Hematopoietic multipotent progenitor cell treated with erythropoietin and hydrocortisone succinate and interleukin-3 and kit ligand, for 15 days (in vitro differentiated cells): Measurements from ENCODE around the gene ACSS2.

Experiments used
- DNase-seq: peaks from one replicate; pipeline ENCODE4 v3.0.0-alpha.2; 2015; ENCODE audit warnings: low spot score

The ACSS2 gene, protein sequence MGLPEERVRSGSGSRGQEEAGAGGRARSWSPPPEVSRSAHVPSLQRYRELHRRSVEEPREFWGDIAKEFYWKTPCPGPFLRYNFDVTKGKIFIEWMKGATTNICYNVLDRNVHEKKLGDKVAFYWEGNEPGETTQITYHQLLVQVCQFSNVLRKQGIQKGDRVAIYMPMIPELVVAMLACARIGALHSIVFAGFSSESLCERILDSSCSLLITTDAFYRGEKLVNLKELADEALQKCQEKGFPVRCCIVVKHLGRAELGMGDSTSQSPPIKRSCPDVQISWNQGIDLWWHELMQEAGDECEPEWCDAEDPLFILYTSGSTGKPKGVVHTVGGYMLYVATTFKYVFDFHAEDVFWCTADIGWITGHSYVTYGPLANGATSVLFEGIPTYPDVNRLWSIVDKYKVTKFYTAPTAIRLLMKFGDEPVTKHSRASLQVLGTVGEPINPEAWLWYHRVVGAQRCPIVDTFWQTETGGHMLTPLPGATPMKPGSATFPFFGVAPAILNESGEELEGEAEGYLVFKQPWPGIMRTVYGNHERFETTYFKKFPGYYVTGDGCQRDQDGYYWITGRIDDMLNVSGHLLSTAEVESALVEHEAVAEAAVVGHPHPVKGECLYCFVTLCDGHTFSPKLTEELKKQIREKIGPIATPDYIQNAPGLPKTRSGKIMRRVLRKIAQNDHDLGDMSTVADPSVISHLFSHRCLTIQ

DNA sequence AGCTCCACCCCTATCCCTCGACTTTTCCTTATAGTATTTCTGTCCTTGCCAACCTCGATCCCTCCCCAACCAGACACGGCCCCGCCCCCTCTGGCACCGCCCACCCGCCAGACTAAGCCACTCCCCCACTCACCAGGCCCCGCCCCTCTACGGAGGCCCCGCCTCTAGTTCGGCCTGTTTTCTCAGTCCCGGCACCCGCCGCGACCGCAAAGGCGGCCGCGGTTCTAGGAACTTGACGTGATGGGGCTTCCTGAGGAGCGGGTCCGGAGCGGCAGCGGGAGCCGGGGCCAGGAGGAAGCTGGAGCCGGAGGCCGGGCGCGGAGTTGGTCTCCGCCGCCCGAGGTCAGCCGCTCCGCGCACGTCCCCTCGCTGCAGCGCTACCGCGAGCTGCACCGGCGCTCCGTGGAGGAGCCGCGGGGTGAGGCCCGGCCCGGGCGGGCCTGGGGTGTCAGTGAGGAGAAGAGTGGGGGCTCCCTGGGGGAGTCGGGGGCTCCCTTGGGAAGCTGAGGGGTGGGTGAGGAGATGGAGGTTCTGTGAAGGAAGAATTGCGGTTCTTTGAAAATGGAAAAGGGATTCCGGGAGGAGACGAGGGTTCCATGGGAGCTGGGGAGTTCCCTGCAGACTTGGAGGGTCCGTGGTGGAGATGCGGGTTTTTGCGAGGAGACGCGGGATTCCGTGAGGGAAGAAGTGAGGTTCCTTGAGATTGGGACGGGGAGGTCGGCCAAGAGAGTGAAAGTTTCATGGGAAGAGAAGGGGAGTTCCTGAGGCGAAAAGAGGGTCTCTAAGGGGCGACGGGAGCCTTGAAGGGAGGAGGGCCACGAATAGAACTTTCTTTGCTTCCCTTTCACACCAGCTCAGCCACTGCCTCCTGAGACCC, at the start of gene ACSS2:
Gene ACSS2, plus strand, starts transcription at position 207 of the 877 bp plus-strand sequence. Its CDS starts 34 bp downstream, at position 241.
- DNase-seq: peak; percentile 96

DNA sequence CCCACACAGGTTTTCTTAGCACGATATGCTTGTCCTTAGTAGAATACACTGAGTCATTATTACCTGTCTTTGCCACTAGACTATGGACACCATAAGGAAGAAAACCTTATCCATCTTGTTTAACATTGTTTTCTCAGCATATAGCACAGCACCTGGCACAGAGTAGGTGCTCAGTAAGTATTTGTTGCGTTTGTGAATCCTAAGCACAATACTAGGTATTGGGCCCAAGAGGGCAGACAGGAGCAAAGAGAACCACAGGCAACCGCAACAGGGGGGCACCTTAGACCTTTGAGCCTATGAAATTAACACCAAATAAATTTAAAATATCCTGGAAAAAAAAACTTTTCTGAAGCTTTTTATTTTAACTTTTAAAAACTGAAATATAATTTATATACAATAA, 47.2 kb upstream of the ACSS2 start:
- no peak for DNase-seq

DNA sequence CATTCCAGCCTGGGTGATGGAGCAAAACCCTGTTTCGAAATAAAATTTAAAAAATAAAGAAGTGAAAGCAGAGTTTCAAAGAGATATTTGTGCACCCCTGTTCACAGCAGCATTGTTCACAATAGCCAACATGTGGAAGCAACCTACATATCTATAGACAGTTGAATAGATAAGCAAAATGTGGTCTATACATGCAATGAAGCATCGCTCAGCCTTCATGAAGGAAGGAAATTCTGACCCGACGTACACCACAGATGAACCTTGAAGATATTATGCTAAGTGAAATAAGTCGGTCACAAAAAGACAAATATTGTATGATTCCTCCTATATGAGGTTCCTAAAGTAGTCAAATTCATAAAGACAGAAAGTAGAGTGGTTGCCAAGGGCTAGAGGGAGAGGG, 44.5 kb upstream of the ACSS2 start:
- DNase-seq: no peak

DNA sequence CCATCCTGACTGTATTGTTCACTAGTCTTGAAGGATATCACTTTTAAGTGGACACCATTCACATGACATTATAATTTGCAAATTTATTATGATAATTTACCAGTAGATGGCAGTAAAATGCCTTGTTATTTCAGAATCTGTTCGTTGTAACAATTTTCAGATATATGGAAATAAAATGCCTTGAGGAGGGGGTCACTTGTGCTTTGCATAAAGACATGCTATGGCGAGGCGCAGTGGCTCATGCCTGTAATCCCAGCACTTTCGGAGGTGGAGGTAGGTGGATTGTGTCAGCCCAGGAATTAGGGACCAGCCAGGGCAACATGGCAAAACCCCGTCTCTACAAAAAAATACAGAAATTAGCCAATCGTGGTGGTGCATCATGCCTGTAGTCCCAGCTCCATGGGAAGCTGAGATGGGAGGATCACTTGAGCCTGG, 41.9 kb upstream of the ACSS2 start:
- peak; percentile 65 for DNase-seq

DNA sequence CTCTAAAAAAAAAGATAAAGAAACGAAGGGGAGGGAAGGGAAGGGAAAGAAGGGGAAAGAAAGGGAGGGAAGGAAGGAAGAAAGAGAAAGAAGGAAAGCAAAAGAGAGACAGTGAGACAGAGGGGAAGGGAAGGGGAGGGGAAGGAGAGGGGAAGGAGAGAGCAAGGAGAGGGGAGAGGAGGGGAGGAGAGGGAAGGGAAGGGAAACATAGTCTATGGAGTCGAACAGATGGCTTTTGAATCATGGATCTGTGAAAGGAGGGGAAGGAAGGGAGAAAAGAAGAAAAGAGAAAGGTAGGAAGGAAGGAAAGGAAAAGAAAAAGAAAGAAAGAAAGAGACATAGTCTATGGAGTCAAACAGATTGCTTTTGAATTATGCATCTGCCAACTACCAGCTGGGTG, 34.3 kb upstream of the ACSS2 start:
- no peak for DNase-seq

DNA sequence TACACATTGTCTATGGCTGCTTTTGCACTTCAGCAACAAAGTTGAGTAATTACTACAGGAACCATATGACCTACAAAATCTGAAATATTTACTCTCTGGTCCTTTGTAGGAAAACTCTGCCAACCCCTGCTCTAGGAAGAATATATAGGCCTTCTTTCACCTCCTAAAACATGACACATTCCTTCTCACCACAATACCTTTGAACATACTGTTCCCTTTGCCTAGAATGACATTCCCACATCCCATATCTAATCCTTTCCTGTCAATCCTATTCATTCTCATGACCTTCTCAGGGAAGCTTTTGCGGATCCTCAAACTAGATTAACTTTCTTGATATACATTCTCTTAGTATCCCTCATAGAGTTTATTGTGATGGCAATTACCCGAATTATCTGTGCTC, 33.0 kb upstream of the ACSS2 start:
- DNase-seq: no peak

DNA sequence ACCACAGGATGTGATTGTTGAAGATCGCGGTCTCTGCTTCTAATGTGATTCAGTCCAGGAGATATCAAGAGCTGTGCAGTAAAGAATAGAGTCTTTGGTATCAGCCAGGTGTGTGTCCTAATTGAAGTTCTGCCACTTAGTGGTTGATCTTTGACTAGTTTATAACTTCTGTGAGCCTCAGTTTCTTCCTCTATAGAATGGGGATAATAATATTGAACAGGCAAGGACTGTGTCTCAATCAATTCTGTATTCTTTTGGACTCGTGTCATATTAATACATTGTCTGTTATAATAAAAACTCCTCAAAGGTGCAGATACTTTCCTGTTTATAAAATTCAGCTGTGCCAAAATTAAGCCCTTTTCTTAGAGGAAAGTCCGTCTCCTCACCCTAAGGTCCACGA, 27.8 kb upstream of the ACSS2 start:
- DNase-seq: no peak

DNA sequence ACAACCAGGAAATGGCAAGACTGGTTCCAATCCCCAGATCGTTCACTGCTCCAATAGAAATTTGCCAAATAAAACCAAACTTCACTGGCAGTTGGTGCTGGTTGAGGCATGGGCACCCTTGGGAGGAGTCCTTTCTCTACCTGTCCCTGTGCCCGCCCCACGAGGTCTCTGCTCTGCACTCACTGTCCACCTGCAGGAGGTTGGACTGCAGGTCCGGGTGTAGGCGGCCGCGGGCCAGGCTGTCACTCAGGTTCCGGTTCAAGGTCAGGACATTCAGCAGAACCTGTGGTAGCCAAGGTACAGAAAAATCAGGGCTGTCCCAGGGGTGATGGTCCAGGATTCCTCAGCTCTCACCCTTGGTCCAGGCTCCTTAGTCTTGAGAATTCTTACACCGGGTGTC, 26.6 kb upstream of the ACSS2 start:
- DNase-seq: no peak

DNA sequence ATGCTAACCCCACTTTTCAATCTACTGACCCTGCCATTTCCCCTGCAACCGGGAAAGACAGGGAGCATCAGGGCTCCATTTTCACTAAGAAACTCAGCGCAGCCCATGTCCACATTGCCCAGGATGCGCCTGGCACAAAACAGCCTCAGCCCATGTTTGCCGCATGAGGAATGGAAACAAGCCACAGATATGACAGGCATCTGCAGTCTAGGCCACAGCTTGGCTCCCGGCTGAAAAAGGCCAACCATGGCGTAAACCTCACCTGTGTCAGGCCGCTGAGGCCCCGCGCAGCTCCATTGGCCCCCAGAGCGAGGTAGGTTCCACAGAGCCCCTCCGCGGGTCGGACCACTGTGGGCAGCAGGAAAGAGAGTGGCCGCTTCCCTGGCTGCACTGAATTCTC, 25.4 kb upstream of the ACSS2 start:
- no peak for DNase-seq

DNA sequence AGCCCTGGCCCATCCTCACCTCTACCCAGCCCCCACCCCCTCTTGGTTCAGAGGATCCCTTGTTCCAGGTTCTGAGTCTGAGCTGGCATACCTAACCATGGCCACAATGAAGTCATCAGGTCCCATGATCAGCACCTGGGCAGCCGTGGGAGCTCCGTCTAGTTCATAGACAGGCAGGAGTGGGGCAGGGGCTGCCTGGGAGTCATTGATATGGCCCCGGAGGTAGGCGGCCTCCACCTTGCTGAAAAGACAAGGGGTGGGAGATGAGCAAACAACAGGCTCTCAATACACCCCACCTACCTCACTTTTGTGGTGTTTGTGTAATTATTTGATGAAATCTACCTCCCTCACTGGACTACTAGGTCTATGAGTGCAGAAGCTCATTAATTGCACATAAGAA, 24.1 kb upstream of the ACSS2 start:
- DNase-seq: no peak

DNA sequence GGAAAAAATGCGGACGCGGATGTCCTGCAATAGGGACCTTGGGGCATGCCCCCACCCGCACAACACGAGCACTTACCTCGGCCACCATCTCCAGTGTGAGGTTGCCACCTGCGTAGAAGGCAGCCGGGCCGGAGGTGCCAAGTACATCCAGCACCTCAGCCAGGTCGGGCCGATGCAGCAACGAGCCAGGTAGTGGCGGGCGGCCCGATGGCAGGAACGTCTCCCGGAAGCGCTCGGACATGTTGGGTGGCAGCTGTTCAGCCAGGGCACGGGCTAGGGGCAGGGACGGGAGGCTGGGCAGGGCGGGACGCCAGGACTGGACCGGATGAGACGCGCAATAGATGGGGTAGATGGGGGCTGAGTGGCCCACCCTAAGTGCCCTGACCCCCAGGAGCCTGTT, 17.0 kb upstream of the ACSS2 start:
- no peak for DNase-seq

DNA sequence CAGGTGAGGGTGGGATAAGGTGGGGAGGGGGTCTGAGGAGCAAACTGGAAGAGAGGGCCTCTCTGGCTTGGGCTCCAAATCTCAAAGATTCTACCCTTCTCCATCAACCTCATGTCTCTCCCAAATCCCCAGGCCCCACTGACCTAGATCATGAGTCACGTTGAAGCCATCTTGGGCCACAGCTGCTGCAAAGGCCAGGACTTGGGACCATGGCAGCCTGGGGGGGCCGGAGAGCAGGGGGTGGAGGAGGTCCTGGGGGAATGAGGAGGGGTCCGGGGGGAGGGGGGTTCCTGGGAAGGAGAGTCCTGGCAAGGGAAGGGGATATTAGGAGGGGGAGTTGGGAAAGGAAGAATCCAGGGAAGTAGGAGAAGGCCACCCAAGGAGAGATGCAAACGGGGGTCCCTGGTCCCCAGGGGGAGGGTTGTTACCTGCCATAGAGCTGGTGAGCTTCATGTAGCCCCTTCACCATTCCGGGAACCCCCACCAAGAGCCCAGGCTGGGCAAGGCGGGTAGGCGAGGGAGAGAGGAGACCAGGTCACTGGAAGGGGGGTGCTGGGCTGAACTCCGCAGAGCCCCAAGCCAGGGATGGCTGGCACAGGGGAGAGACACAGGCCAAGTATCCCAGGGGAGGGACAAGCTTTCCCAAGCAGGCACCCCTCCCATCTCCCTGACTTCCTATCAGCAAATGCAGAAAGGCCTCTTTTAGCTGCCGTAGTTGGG, 16.4 kb upstream of the ACSS2 start:
- DNase-seq: no peak

DNA sequence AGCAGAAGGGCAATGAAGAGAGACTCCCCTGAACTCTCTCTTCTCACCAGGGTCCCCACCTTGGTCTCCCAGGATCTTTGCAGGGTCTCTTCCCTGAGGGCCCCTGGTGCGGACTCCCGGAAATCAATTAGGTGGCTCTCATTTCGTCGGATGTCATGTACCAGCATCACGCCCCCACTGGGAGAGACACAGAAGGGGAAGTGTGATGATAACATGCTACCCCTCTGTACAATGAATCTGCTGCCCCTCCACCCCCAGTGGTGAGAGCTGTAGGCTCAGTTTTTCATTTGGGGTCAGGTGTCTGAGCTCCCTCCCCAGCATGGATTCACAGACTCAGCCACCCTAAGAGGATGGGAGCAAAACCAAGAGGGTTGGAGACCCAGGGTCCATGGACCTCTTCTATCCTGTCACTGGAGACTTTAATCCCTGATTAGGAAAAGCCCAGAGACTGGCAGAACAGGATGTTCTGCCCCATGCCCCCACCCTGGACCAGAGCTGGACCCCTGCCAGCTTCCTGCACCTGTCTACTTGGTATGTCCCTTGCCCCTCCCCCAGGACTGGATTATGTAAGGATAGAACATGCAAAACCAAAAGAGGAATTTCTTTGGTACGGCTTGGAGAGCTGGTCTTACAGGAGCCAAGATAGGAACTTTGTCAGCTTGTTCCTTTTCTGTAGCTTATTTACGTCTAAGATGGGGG, 14.9 kb upstream of the ACSS2 start:
- no peak for DNase-seq

DNA sequence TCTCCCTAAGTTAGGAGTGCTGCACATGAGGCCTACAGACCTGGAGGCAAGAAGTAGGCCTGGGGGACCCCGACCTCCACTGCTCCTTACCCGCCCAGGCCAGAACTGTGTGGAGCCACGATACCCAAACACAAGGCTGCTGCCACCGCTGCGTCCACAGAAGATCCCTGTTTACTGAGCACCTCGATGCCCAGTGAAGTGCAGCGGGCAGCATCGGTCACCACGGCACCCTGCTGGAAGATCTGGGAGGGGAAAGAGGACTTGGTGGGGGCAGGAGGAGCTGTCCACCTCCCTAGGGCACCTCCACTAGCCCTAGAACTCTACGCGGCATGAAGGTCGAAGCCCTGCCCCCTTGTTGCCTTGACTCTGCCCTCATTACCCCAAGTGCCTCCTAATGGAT, 13.7 kb upstream of the ACSS2 start:
- no peak for DNase-seq

DNA sequence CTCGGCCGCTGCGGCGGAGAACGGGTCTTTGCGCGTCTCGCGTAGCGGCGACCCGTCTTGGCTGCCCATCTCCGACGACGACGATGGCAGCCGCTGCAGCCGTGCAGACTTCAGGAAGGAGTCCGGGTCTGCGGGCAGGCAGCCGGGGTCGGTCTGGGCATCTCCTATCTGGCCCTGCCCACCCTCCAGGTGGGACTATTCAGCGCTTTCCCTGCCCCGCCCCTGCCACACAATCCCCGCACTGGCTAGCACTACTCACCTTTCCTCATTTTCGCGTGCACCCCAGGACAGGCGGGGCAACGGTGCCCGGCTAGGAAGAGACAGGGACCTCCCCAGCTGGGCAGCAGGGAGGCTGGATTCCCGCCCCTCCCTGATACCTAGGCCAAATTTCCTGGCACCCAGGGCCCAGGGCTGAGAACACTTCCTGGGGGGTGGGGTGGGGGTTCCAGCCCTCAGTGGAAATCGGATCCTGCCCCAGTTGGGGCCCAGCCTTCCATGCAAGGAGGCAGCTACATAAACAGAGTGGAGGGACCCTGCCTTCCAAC, 12.9 kb upstream of the ACSS2 start:
- no peak for DNase-seq

DNA sequence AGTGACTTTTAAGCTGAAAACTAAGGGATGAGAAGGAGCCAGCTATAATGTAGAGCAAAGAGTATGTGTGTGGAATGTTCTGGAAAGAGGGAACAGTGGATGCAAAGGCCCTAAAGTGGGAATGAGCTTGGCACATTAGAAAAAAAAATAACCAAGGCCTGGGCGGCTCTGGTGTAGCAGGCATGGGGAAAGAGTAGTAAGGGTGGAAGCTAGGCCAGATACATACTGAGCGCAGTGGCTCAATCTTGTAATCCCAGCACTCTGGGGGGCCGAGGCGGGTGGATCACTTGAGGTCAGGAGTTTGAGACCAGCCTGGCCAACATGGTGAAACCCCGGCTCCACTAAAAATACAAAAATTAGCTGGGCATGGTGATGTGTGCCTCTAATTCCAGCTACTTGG, 12.2 kb upstream of the ACSS2 start:
- no peak for DNase-seq

DNA sequence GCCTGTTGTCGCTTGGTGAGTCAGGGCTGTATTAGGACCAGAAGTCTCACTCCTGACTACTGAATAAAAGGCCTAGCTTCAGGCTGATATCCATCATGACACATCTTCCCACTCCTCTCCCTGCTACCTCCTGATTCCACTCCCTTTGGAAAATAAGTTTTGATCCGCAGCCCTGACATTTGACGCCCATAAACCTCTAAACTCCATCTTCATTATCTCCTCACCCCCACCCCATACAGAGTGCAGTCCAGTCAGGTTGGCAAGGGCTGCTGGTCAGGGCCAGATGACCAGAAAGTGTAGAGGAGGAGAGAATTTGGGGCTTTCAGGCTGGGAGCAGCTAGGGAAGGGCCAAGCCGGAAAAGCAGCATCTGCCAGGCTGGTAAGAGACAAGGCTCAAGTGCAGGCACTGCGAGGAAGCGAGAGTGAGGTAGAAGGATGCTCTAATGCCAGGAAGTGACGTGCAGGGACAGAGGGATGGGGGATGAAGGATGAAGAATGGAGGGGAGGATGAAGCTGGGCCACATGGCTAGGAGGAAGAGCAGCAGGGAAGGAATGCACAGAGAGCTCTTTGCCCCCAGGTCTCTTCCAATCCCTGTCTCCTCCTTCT, 5.0 kb upstream of the ACSS2 start:
- no peak for DNase-seq

DNA sequence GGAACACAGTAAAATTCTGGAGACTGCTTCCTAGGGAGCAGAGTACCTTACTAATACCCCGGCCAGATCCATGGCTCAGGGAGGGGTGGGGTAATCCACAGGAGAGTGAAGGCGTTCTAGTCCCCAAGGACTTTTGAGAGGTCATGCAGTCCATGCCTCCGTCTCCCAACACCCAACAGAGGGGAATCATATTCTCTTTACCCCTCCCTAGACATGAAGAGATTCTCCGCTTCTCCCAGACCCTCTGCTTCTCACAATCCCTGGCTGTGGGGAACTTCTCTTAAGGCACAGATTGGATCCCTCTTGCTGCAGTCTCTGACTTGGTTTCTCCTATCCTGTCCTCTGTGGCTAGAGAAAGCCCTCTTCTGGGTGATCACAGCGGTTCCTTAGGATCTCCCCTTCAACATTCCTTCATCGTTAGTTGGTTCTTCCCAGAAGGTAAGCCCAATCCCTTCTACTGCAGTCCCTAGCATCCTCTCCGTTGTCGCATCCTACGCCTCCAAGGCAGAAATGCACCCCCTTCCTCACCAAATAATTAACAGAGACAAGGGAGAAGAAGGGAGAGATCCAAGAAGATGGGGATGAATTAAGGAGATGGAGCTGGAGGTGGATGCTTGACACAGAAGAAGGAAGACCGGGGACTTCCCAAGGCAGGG, 4.3 kb upstream of the ACSS2 start:
- no peak for DNase-seq

DNA sequence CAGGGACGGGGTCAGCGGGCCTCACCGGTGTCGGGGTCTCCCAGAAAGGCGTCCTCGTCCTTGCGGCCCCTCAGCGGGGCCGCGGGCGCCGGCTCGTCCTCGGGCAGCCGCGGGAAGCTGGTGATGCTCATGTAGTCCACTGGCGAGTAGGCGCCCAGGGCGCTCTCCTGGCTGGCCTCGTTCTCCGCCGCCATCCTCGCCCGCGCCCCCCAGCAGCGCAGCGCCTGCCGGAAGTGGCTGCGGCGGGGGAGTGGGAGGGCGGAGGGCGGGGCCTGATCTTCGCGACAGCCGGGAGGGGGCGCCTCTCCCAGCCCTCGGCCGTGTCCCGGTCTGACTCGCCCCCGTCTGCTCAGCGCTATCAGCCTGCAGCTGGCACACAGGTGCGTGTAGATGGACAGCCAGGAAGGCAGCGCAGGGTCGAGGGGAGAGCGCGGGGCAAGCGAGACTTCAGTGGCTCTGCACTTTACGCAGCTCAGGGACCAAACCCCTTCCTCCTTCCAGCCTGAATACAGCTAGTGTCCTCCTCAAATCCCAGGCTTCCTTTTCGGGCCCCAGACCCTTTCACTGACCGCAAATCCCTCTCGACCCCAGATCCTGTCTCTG, 3.7 kb upstream of the ACSS2 start, which contains the start of gene GGT7:
Gene GGT7, minus strand, starts transcription at position 235 of the 603 bp plus-strand sequence. Its CDS starts 41 bp downstream, at position 194.
- peak; percentile 67 for DNase-seq
